NT2/D1 (cell line): ENCODE data around the gene FAM50B.

Experiments used
- SUZ12 ChIP-seq: IDR thresholded peaks from 2 replicates; pipeline ENCODE4 v1.6.1; 2011; ENCODE audit not compliant: insufficient read length, insufficient read depth; ENCODE audit errors: extremely low read depth
- ZNF274 ChIP-seq: IDR thresholded peaks from 2 replicates; pipeline ENCODE4 v1.6.1; 2011; ENCODE audit warnings: mild to moderate bottlenecking, low read depth, low read length

DNA sequence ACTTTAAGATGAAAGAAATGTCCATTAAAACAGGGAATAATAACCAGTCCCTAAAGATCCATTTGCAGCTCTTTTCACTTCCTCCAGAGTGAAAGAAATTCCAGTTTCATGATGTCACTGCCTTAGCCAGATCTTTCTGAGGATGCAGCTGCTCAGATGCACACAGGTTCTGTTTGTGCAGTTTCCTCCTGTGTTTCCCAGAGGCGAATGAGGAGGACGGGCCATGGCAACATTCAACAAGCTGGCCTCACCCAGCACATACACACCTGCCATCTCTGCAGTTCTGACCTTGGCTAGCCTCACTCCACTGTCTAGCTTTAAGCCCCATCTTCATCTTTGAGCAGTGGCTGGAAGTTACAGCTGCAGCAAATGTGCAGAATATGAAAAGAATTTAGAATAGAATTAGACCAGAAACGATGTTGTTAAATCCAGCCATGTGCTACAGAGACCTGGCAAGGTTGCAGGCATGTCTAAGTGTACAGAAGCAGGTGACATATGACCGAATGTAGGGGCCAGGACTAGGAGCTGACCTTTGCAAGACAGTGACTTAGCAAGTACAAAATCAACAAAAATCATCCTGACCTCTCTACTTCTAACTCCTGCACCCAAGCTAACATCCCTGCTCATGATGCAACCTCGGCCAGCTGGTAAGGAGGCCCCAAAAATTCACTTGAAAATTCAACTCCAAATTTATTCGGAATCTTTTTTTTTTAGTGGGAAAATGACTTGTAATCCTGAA, 35.0 kb downstream of the FAM50B start:
- TF ChIP-seq ZNF274 (no peak), SUZ12 (no peak)
